ENCODE measurements around the gene SHROOM3.

Gene SHROOM3

GRCh38 chr4:76765473-76766183, 330.6 kb downstream of the SHROOM3 start:
- H3K4me3 ChIP-seq (replicated peaks in 1 of 2; ENCODE audit: low read depth in 2 of 2, low read length in 2 of 2) = no peak overlapping the region
- no peak for DNase-seq (ENCODE audit: low read depth in 2 of 2)
- no peak for TF ChIP-seq CTCF (IDR thresholded peaks at IDR 0.05; ENCODE audit: low read depth, low read length)

- no peak for TF ChIP-seq CTCF (IDR thresholded peaks at IDR 0.05; ENCODE audit: low read depth, low read length)
Measured at GRCh38 chr4:76767983-76768382, 333.0 kb downstream of the SHROOM3 start.

DNA sequence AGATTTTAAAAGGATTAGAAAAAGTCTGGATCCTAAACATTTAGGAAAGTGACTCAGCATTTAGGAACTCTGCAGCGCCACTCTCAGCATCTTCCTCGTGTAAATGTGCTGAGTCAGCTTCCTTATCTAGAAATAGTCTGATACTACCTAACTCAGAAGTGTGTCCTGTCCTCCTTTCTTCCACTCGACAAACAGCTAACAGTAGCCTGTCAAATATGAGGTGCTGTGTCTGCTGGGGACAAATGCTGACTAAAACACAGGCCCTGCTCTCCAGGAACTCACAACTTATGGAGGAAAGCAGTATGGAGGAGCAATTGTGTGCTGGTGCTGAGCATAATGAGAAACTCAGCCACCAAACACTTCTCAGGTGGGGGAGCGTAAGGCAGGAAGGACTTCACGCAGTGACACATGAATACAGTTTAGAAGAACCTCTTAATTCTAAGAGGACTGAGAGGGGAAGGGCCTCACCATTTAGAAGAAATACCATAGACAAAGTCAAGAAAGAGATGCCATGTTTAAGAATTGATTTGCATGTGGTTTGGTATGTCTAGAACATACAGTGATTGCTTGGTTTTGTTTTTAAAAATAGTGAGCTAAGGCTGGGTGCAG, 337.6 kb downstream of the SHROOM3 start:
- no peak overlapping the region for H3K4me3 ChIP-seq (replicated peaks in 1 of 2; ENCODE audit: low read depth in 2 of 2, low read length in 2 of 2)
- no peak for TF ChIP-seq CTCF (IDR thresholded peaks at IDR 0.05; ENCODE audit: low read depth, low read length)
- DNase-seq (ENCODE audit: low read depth in 2 of 2) = peak; percentile 72 to 81

More at GRCh38 chr4:76767983-76768382, 333.0 kb downstream of the SHROOM3 start:
- no peak for DNase-seq (ENCODE audit: low read depth in 2 of 2)
- H3K4me3 ChIP-seq (replicated peaks in 1 of 2; ENCODE audit: low read depth in 2 of 2, low read length in 2 of 2) = no peak overlapping the region

- no peak for TF ChIP-seq CTCF (IDR thresholded peaks at IDR 0.05; ENCODE audit: low read depth, low read length)
Measured at GRCh38 chr4:76773766-76774165, 338.7 kb downstream of the SHROOM3 start.

DNA sequence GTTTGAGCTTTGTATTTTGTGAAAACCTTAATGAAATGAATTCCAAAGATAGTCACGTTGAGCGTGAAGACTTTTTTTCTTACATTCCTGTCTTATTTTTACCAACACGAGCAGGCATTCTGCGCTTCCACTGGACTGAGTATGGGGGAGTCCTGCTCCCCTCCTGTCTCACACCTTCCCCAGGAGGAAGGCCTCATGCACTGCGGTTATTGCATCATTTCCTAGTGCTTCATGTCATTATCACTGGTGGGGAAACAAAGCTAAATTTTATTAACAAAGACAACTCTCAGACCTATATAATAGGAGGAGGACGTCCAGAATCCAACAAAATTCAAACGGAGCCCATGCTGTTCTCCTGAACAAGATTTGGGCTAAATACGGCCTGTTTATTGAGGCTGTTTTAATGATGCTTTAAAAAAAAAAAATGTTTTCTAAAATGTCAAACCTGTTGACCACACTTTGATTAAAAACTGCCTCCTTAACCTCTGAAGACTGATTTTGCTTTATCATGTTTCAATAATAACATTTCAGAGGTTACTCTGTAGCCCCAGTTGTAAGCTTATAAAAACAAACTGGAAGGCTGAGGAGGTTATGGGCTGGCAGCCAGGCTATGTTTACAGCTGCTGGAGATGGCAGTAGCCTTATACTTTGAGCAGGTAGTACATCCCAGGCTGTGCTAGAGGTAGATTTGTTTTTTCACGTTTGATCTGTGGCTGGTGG, 344.9 kb downstream of the SHROOM3 start:
- TF ChIP-seq CTCF (IDR thresholded peaks at IDR 0.05; ENCODE audit: low read depth, low read length) = no peak
- no peak overlapping the region for H3K4me3 ChIP-seq (replicated peaks in 1 of 2; ENCODE audit: low read depth in 2 of 2, low read length in 2 of 2)
- DNase-seq (ENCODE audit: low read depth in 2 of 2) = peak in 1 of 2 donors; percentile 46

More at GRCh38 chr4:76773766-76774165, 338.7 kb downstream of the SHROOM3 start:
- DNase-seq (ENCODE audit: low read depth in 2 of 2) = no peak
- no peak overlapping the region for H3K4me3 ChIP-seq (replicated peaks in 1 of 2; ENCODE audit: low read depth in 2 of 2, low read length in 2 of 2)

- DNase-seq (ENCODE audit: low read depth in 2 of 2) = no peak
- H3K4me3 ChIP-seq (replicated peaks in 1 of 2; ENCODE audit: low read depth in 2 of 2, low read length in 2 of 2) = no peak overlapping the region
- no peak for TF ChIP-seq CTCF (IDR thresholded peaks at IDR 0.05; ENCODE audit: low read depth, low read length)
Measured at GRCh38 chr4:76780781-76781697, 346.0 kb downstream of the SHROOM3 start.
